Measurements from ENCODE around the gene CAMTA2.
A peak's percentile ranks its signal among the peaks of the same experiment; 100 is the strongest.
"Not testable (repeated sequence)": the region's sequence is repeated elsewhere in the genome, so short reads cannot be mapped to it uniquely, and the experiment has no call there.

The CAMTA2 gene, protein sequence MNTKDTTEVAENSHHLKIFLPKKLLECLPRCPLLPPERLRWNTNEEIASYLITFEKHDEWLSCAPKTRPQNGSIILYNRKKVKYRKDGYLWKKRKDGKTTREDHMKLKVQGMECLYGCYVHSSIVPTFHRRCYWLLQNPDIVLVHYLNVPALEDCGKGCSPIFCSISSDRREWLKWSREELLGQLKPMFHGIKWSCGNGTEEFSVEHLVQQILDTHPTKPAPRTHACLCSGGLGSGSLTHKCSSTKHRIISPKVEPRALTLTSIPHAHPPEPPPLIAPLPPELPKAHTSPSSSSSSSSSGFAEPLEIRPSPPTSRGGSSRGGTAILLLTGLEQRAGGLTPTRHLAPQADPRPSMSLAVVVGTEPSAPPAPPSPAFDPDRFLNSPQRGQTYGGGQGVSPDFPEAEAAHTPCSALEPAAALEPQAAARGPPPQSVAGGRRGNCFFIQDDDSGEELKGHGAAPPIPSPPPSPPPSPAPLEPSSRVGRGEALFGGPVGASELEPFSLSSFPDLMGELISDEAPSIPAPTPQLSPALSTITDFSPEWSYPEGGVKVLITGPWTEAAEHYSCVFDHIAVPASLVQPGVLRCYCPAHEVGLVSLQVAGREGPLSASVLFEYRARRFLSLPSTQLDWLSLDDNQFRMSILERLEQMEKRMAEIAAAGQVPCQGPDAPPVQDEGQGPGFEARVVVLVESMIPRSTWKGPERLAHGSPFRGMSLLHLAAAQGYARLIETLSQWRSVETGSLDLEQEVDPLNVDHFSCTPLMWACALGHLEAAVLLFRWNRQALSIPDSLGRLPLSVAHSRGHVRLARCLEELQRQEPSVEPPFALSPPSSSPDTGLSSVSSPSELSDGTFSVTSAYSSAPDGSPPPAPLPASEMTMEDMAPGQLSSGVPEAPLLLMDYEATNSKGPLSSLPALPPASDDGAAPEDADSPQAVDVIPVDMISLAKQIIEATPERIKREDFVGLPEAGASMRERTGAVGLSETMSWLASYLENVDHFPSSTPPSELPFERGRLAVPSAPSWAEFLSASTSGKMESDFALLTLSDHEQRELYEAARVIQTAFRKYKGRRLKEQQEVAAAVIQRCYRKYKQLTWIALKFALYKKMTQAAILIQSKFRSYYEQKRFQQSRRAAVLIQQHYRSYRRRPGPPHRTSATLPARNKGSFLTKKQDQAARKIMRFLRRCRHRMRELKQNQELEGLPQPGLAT

DNA sequence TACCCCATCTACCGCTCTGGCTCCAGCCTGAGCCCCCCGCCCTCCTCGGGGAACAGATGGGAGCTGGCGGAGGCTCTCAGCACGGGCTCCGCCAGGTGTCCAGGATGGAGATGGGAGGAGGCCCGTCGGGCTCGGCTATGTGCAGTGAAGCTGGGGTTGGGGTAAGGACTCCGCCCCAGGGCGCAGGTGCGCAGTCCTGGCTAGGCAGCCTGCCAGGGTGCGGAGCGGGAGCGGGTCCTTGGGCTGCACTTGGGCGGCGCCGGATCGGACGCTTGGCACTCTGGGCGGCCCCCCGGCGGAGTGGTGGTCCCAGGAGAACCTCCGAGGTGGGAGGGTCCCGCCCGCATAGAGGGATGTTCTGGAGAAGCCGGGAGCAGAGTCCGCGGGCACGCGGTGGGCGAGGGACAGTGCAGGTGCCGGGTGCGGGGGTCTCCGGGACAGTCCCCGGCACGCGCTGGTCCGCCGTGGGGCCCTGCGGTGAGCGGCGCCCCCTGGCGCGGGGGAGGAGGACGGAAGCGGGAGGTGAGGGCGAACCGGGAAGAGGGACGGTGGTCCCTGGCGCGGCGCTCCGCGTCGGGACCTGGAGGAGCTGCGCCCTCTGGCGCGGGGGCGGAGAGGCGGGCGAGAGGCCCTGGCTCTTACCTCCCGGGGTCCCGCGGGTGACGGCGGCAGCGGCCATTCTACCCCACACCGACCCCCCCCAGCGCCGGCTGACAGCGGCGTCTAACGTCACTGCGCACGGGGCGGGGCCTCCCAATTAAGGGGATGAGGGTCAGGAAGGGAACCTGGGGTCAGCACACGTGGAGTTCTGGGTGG is at the start of gene CAMTA2:
Gene CAMTA2, minus strand, starts transcription at position 725 of the 816 bp plus-strand sequence. CDS start 1,453 bp downstream, outside the sequence.
- peak; percentile 88 to 93 for DNase-seq

DNA sequence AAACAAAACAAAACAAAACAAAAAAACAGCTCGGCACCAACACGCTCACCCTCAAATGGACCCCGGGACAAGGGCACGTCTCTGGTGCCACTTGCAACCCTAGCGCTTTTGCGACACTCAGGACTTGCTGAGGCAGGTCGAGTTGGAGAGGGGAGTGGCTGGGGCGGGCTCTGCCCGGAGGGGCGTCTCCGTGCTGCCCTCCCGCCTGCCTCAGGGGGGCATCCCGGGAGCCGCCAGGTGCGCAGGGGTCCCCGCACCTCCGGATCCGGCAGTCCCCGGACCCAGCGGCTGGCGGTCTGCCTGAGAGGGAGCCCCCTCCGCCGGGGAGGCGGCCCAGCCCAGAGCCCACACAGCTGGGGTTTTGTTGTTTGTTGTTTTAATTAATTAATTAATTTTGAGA is 47.8 kb upstream of the CAMTA2 start, which contains the start of gene SLC52A1:
Gene SLC52A1, minus strand, starts transcription at position 112 of the 400 bp plus-strand sequence. CDS start 820 bp downstream, outside the sequence.
- DNase-seq, result peak in 1 of 2 experiments; percentile 27

DNA sequence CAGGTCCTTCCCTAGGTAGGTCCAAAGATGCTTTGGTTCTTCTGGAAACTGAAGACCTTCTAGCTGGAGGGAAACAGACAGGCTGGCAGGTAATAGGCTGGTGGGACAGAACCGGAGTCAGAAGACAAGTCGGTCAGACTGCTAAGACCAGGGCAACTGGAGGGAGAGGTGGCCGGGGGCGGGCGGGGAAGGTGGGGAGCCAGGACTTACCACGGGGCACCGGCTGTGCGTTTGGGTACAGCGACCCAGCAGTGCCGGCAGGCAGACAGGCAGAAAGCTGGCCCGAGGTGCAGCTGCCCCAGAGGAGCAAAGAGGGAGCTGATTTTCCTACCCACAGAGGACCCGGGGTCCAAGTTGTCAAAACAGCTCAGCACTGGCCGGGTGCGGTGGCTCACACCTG is 47.2 kb upstream of the CAMTA2 start:
- DNase-seq, result no peak

DNA sequence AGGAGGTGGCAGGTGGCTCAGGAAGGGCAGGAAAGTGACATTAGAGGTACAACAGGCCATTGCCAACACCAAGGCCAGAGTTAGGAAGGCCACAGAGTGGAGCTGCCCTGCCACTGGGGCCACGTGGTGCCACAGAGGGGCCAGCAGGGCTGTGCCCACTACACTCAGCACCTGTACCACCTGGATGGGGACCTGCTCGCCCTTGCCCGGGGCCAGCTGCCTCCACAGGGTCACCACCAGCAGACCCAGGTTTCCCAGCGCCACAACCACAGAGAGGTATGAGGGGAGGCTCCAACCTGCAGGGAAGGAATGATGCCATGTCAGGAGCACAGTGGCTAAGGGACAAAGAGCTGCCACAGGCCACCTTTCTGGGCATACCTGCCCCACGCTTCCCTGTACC is 46.6 kb upstream of the CAMTA2 start:
- no peak for DNase-seq

DNA sequence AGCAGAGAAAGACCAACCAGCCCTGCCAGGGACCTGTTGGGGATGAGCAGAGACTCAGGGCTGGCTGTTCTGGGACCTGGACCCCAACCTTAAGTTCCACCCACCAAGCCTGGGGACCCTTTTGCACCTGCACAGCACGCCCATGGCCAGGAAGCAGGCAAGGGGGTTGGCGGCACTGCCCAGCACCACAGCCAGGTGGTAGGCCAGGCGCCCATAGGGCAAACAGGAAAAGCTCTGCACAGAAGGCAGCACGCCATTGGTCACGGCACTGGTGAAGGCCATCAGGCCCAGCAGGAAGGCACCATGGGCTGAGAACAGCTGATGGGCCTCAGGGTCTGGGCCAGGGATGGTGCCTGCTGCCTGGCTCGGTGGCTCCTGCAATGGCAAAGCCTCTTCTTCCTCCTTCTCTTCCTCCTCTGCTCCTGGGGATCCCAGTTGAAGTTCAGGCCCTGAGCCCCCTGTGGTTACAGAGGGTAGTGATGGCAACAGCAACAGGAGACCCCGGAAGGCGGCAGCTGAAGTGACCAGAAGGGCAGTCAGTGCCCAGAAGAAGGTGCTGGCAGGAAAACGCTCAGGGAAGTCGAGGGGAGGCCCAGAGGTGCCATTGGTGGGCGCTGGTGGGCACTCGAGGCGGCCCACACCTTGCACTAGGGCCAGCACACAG is 46.0 kb upstream of the CAMTA2 start:
- DNase-seq, result no peak

DNA sequence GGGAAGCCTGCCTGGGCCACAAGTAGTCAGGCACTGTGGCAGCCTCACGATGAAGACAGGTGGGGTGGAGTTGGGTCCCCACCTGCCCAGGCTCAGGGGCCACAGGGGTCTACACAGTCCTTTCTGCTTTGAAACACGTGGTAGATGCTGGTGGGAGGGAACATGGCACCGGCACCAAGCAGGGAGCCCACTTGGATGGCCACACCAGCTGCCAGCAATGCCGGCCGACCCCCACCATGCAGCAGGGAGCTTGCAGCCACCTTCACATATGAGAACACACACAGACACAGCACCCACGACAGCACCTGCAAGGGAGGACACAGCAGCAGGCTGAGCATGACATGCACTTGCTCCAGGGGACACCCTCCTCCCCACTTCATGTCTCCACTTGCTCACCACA is 45.4 kb upstream of the CAMTA2 start:
- no peak for DNase-seq

DNA sequence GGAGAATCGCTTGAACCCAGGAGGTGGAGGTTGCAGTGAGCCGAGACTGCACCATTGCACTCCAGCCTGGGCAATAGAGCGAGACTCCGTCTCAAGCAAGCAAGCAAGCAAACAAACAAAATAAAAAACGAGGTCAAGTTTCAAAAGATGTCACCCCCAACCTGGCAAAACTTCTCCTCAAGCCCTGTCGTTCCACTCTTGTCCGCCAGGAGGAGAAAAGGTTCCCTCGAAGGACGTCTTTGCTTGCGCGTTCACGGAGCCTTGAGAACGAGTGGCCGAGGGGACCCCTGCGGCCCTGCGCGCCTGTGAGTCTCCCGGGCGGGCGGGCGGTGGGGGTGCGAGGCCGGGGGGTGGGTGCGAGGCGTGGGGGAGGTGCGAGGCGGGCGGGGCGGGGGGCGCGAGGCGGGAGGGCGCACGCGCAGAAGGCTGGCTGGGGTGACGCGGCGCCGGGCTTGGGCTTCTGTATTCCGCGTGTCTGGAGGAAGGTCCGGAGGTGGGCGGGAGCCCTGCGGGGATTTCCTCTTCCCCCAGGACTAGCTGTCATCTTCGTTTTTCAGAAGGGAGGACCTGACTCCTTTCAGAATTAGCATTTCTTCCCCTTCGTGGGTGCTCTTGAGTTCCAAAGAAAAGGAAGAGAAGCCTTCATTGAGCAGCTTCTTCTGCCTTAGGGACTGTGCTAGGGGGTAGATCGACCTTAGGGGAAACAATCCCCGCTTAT is 44.0 kb upstream of the CAMTA2 start:
- DNase-seq, result peak; percentile 67 to 73

DNA sequence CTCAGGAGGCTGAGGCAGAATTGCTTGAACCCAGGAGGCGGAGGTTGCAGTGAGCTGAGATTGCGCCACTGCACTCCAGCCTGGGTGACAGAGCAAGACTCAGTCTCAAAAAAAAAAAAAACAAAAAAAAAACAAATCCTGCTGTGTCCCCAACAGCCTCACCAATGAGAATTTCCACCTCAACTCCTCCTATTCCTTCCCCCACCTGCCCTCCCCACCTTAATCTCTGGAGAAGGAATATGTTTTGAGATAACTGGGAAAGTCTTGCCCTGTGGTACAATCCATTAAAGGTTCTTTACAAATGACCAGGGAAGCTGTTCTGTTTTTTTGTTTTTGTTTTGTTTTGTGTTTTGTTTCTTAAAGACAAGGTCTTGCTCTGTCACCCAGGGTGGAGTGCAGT is 42.7 kb upstream of the CAMTA2 start:
- not testable (repeated sequence) for DNase-seq

DNA sequence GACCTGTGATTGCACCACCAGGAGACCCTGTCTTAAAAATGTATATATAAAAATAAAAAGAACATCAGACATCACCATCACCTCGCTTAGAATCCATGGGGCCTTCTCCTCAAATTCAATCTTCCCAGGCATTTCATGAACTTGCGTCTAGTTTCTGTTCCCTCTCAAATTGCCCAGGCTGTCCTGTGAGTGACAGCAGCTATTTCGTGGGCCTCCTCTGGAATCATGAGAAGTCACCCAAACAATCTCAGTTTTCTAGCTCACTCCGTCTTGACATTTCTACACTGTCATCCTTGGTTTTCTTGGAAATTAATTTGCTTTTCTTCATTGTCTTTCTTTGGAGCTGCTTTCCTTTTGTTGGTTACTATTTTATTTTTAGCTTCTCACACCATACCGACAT is 40.4 kb upstream of the CAMTA2 start:
- no peak for DNase-seq

DNA sequence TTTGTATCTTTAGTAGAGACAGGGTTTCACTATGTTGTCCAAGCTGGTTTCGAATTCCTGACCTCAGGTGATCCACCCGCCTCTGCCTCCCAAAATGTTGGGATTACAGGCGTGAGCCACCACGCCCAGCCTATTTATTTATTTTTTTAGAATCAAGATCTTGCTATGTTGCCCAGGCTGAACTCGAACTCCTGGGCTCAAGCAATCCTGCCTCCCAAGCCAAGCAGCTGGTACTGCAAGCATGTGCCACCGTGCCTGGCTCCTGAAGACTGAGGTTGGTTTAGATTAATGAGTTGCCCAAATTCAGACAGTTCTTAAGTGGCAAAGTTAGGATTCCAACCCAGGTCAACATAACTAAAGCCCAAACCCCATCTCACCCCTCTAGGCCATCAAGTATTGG is 39.8 kb upstream of the CAMTA2 start:
- DNase-seq, result no peak

DNA sequence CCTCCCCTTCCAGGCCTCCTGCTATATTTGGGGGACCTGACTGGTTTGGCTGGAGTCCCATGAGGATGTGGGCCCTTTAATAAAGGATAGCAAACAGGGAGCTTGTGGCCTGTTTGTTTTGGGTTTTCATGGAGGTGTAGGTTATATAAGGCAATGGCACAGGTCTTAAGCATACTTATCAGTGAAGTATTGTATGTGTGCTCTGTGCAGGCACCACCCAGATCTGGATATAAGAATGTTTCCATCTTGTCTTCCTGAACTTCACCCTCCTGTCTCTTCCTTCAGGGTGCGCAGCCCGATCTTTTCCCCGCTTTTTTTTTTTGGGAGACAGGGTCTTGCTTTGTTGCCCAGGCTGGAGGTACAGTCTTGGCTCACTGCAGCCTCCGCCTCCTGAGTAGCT is 37.1 kb upstream of the CAMTA2 start:
- no peak for DNase-seq

DNA sequence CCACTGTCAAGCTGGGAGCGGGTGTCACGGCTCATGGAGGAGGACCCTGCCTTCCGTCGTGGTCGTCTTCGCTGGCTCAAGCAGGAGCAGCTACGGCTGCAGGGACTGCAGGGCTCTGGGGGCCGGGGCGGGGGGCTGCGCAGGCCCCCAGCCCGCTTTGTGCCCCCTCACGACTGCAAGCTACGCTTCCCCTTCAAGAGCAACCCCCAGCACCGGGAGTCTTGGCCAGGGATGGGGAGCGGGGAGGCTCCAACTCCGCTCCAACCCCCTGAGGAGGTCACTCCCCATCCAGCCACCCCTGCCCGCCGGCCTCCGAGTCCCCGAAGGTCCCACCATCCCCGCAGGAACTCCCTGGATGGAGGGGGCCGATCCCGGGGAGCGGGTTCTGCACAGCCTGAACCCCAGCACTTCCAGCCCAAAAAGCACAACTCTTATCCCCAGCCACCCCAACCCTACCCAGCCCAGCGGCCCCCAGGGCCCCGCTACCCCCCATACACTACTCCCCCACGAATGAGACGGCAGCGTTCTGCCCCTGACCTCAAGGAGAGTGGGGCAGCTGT is 36.2 kb upstream of the CAMTA2 start:
- no peak for DNase-seq

DNA sequence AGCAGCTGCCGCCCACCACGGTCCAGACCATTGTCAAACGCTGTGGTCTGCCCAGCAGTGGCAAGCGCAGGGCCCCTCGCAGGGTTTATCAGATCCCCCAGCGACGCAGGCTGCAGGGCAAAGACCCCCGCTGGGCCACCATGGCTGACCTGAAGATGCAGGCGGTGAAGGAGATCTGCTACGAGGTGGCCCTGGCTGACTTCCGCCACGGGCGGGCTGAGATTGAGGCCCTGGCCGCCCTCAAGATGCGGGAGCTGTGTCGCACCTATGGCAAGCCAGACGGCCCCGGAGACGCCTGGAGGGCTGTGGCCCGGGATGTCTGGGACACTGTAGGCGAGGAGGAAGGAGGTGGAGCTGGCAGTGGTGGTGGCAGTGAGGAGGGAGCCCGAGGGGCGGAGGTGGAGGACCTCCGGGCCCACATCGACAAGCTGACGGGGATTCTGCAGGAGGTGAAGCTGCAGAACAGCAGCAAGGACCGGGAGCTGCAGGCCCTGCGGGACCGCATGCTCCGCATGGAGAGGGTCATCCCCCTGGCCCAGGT is 34.8 kb upstream of the CAMTA2 start:
- DNase-seq, result no peak

DNA sequence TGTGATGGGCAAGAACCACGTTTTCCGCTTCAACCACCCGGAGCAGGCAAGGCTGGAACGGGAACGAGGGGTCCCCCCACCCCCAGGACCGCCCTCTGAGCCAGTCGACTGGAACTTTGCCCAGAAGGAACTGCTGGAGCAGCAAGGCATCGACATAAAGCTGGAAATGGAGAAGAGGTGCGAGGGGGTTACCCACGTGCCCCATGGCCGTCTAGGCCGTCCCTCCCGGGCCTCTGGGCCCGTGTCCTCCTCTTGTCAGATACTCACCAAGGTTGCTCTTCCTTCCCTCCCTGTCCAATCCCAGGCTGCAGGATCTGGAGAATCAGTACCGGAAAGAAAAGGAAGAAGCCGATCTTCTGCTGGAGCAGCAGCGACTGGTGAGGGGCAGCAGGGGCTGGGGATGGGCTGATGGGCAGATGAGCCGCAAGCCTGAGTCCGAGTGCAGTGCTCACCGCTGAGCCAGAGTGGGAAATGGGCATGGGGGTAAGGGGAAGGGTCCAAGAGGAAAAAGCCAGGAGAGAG is 33.1 kb upstream of the CAMTA2 start:
- DNase-seq, result no peak

DNA sequence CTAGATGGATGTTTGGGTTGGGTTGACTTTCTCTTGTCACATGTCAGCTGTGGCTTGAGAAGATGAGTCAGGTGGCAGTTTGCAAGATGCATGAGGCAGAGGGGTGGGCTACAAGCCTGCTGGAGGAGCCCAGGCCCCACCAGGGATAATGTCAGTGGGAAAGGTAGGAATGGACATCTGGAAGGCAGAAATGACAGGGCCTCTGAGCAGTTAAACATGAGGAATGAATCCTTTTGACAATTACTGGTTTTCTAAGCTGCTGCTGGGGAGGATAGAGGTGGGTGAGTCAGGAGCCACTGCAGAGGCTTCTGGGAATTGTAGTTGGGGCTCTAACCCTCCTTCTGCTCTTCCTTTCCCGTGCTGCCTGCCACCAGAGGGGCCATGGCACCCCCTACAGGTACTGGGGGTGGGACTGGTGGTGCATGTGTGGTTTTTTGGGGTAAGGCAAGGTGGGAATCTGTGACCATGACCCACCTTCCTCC is 32.0 kb upstream of the CAMTA2 start:
- DNase-seq, result no peak

DNA sequence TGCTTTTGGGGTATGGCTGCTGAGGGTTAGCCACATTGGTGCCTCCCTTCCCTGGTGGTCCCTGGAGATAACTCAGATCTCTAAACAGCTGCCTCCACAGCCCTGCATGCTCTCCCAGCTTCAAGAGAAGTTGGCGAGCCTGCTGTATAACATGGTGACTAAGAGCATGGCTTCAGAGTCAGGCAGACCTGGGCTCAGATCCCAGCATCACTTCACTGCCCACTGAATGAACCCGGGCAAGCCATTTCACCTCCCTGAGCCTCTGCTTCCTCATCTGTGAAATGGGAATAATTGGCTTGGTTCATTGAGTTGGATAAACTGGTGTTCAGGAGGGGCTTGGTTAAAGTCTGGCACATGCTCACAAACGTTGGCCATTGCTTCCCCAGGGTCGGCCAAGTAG is 26.9 kb upstream of the CAMTA2 start:
- DNase-seq, result no peak

DNA sequence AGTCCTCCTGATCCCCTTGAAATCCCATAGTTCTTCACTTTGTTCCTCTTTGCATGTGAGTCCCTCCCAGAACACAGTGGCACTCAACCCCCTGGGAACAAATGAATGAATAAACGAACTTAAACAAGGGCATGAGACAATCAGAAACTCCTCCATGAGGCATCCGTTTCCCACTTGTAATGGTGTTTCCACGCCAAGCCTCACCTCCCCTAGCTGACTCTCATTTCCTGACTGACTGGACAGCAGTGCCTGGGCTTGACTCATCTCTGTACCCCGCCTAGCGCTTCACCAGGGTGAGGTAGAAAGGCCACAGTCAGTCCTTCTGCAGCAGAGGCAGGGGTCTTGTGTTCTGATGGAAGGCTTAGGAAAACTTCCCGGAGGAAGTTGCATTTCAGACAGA is 24.5 kb upstream of the CAMTA2 start:
- DNase-seq, result no peak

DNA sequence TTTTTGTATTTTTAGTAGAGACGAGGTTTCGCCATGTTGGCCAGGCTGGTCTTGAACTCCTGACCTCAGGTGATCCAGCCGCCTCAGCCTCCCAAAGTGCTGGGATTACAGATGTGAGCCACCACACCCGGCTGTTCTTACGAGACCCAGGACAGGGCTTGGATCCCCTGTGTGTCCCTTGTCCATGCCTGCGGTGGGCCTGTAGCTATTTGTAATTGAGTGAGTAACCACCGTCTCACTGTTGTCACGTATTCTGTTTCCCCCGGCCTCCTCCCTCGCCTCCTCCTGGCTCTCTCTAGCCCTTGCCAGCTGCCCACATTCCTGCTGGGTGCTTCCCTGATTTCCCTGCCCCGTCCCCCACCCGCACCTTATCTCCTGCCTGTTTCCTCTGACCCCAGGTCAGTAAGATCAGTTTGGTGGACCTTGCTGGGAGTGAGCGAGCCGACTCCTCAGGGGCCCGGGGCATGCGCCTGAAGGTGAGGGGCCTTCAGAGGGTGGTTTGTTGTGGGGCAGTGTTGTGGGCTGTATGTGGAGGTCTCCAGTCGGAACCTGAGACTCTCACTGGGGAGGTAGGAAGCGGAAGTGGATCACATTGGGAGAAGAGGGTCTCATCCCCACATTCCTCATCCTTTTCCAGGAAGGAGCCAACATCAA is 15.9 kb upstream of the CAMTA2 start:
- no peak for DNase-seq

DNA sequence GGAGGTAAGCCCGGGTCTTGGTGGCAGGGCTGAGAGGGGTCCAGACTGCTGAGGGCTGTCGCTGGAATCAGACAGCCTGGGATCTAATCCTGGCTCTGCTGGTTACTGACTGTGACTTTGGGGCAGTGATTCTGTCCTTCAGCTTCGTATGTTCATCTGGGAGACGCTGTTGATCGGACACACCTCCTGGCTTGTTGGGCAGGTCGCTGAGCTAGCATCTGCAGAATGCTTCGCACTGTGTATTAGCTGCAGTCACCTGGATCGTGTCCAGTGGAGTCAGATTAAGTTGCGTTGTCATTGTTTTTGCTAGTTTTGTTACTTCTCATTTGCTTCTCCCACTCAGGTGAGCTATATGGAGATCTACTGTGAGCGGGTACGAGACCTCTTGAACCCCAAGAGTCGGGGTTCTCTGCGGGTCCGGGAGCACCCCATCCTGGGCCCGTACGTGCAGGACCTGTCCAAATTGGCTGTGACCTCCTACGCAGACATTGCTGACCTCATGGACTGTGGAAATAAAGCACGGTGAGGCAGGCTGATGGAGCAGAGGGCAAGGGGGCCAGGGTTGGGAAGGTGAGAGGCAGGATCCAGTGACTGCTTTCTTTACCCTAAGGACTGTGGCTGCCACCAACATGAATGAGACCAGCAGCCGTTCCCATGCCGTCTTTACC is 14.8 kb upstream of the CAMTA2 start:
- no peak for DNase-seq

Data from NCI-H1930 (cell line).